ENCODE results near the gene PDHX.
A peak's percentile ranks its signal among the peaks of the same experiment; 100 is the strongest.
"Not testable (repeated sequence)": the region's sequence is repeated elsewhere in the genome, so short reads cannot be mapped to it uniquely, and the experiment has no call there.

The PDHX gene

DNA sequence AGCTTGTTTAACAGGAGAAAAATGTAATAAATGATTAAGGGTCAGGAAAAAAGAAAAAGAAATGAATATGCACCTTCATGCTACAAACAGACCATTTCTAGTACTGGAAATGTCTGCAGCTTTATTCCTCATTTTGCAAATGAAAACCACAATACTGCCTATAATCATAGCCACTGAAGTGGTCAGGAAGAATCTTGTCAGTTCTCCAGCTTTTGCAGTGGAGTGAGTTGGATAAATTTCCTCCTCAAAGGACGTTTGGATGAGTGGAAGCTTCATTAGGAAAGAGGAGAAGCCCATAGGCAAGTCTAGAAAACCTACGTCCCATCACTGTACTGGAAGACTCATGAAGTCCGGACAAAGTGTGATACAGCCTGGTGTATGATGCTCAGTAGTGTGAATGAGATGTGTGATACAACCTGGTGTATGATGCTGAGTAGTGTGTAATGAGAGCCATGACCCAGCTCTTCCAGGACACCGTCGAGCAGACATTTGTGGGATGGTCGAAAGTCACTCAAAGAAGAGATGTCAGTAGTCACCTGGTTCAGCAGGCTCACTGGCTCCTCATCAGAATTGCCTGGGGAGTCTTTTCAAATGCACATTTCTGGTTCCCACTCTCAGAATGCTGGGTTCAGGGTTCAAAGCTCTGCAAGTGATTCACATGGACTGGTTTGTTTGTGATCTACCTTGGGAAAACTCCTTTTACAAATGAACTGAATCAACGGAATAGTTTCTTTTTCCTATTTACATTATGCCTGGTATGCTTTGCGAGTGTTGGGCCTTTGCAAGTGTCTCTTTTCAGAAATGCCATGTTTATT, 101.3 kb downstream of the PDHX start:
- no peak for DNase-seq (ENCODE audit: low read depth)

DNA sequence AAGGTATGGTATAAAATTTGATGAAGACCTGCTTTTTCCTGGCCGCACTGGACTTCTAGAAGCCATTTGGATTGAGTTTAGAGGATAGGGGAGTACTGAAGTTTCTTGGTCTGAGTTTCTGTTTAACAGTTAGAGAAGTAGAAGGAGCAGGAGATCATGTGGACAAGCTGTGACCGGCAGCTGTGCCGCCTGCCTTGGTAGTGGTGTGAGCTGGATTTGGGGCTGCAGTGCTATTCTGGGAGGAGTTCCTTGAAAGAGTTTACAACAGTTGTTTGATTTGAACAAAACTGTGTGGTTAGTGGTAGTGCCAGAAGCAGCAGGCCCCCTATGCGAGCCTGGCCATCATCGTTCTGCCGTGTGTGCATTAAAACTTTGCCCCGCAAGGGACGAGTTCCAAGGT, 105.2 kb downstream of the PDHX start:
- DNase-seq (ENCODE audit: low read depth): no peak

- not testable (repeated sequence) for DNase-seq (ENCODE audit: low read depth)
Observed at GRCh38 chr11:35023940-35024339, 107.5 kb downstream of the PDHX start.

GRCh38 chr11:35028007-35028406, 111.6 kb downstream of the PDHX start:
- DNase-seq (ENCODE audit: low read depth): not testable (repeated sequence)

GRCh38 chr11:35029979-35030682, 113.7 kb downstream of the PDHX start:
- DNase-seq (ENCODE audit: low read depth): no peak

DNA sequence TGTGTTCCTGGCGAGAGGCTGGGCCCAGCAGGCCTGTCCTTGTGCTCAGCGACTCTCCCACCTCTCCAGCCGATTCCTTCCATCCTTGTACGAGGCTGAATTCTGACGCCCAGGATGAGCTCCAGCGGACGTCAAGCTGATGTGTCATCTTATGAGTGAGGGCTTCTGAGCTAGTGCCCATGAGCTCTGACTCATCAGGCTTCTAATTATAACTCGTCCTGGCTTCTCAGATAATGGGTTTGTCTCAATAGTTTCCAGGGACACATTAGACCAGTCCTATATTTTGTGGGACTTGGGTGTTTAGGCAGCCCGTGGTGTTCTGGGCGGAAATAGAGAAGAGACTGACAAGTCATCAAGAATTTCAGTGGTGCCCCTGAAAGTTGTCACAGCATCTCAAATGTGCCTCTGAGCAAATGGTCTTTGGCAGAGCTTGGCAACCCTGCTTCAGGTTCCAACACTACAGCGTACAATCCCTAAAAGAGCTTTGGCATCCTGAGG, 114.3 kb downstream of the PDHX start:
- no peak for DNase-seq (ENCODE audit: low read depth)

DNA sequence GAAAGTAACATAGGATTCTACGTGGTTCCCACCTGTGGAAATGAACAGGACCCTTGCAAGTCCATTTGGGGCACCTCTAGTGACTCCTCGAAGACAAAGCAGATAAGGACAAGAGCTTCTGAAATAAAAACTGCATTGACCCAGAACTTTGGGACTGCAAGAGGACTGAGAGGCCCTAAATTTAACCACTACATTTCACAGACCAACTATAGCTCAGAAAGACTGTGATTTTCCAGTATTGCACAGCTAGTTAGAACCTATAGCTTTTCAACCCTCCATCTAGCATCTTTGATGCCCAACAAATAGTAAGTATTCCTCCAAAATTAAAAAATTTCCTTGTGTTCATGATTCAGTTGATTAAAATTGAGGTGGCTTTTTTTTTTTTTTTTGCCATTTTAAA, 114.9 kb downstream of the PDHX start:
- no peak for DNase-seq (ENCODE audit: low read depth)

- DNase-seq (ENCODE audit: low read depth): no peak
Observed at GRCh38 chr11:35031867-35032266, 115.4 kb downstream of the PDHX start.

GRCh38 chr11:35033011-35033410, 116.6 kb downstream of the PDHX start:
- DNase-seq (ENCODE audit: low read depth): no peak

- DNase-seq (ENCODE audit: low read depth): no peak
Observed at GRCh38 chr11:35034401-35034800, 118.0 kb downstream of the PDHX start.

GRCh38 chr11:35035894-35036408, 119.5 kb downstream of the PDHX start:
- DNase-seq (ENCODE audit: low read depth): no peak

DNA sequence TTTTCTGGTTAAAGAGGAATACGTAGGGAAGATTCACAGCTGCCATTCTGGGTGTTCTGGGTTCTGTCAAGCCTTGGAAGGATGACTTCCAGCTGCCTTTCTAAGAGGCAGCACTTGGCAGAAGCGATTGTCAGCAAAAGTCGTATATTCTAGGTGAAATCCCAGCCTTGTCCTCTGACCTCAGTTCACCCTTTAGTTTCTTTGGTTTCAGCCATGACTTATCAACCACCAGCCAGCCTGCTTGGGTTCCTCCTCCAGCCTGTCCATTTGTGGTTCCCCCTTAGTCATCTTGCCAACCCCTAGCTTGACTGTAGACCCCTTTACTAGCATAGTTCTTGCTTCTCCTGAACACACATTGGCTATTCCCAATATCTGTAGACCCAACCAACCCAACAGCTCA, 120.2 kb downstream of the PDHX start:
- no peak for DNase-seq (ENCODE audit: low read depth)

GRCh38 chr11:35038211-35038928, 122.0 kb downstream of the PDHX start:
- DNase-seq (ENCODE audit: low read depth): no peak

GRCh38 chr11:35039076-35039475, 122.7 kb downstream of the PDHX start:
- DNase-seq (ENCODE audit: low read depth): no peak

DNA sequence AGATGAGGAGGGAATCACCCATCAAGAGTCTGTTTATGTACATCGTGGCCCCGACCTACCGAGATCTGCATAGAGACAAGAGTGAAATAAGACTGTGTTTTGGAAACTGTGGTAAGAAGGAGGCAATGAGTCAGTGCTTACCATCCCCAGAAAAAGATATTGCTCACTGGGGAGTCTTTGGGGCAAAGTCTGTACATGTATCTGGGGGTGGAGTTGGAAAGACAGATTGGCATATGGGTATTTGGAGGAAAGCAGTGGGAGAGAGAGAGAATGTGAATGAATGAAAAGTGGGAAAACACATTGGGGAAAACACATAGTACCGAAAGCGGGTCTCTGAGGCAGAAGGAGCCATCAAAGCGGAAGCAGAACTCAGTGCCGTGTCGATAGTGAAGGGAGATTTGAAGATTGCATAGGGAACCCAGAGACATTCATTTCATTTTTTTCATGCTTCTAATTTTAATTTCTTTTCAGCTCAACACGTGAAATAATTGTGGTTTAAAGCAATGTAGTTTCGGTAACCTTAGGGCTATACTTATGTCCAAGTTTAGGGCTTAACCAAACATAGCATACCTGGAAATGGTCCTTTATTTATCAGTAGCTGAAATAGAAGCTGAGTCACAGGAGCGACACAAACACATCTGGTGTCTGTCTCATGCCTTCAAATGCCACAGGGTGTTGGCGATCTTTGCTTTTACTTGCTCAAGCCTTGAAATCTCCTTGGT, 124.0 kb downstream of the PDHX start:
- DNase-seq (ENCODE audit: low read depth): peak; percentile 29

GRCh38 chr11:35041070-35041554, 124.7 kb downstream of the PDHX start:
- no peak for DNase-seq (ENCODE audit: low read depth)

GRCh38 chr11:35042224-35042623, 125.8 kb downstream of the PDHX start:
- DNase-seq (ENCODE audit: low read depth): no peak

DNA sequence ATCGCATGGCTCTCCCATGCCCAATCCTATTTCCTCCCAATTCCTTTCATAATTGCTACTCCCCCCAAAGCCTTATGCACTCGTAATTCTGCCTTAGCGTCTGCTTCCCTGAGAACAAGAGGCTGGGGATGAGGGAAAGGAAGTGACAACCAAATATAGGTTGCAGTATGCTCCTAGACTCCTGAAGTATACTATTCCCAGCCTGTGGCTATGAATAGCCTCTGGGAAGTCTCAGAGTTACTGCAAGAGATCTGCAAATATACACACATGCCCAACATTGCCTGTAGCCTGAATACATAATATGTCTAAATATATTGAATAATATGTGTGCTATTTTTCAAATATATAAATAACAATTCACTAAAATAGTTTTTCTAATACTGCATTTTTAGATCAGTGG, 126.5 kb downstream of the PDHX start:
- no peak for DNase-seq (ENCODE audit: low read depth)

DNA sequence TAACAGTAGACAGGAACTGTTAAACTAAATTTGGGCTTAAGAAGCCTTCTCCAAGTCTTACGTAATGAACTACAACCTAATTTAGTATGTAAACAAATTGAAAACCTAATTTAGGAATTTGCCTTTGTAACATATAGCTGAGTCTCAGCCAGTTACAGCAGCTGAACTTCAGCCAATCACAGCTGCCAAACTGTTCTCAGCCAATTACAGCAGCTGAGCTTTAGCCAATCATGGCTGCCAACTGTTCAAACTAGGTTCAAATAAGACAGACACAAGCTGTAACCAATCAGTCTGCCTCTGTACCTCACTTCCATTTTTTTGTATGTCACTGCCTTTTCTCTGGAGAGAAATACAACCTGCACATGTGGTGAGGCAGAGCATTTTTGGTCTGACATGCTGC, 127.5 kb downstream of the PDHX start:
- DNase-seq (ENCODE audit: low read depth): no peak

DNA sequence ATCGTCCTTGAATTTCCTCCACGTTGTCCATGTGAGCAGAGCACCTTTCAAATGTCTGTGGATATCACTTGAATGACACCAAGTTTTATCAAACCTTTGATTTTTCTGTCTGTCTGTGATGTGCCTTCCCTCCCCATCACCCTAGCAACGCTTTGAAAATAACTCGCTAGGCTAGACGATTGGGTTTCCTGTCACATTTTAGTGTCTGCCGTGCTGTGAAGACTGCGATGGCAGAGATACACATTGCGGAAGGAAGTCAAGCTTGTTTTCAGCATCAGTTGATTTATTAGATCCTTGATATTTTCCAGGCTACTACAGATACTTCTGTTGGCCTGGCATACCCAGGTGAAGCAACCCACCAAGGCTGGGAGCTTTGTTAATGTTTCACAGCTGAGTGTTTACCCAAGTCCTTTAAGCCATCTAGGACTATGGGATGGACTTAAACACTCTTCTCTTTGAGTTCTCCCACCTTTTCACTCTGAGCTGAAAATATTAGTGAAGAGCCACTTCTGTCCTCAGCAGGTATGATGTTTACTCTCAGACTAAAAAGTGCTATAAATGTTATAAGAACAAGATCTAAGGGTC, 128.9 kb downstream of the PDHX start:
- peak; percentile 44 for DNase-seq (ENCODE audit: low read depth)
